Loucy (cell line): ENCODE measurements around the gene PLCL1.

Experiments used
- H2AFZ ChIP-seq: fragments of 200-600 bp; sonication (generic); 2 replicates; pipeline ENCODE4 v1.6.0; 2016; ENCODE audit warnings: antibody characterized with exemption, mild to moderate bottlenecking, low read length, moderate library complexity
- H3F3A ChIP-seq: fragments of 200-600 bp; 2 replicates; pipeline ENCODE4 v1.6.0; 2016; ENCODE audit warnings: antibody characterized with exemption, low read depth, mild to moderate bottlenecking
- H3K27me3 ChIP-seq: fragments of 200-600 bp; sonication (generic); 2 replicates; pipeline ENCODE4 v1.6.1; 2014; ENCODE audit warnings: low read length, mild to moderate bottlenecking; ENCODE audit not compliant: insufficient read depth, poor library complexity, severe bottlenecking
- H3K36me3 ChIP-seq: fragments of 200-600 bp; sonication (generic); 2 replicates; pipeline ENCODE4 v1.6.1; 2016; ENCODE audit warnings: low read length; ENCODE audit not compliant: insufficient read depth
- H3K4me1 ChIP-seq: fragments of 200-600 bp; sonication (generic); 2 replicates; pipeline ENCODE4 v1.5.1; 2014; ENCODE audit warnings: low read length, mild to moderate bottlenecking; ENCODE audit not compliant: insufficient read depth, poor library complexity, severe bottlenecking
- H3K4me2 ChIP-seq: fragments of 200-600 bp; sonication (generic); 2 replicates; pipeline ENCODE4 v1.6.0; 2014; ENCODE audit warnings: antibody characterized with exemption, low read length, low read depth, mild to moderate bottlenecking; ENCODE audit not compliant: poor library complexity, severe bottlenecking
- H3K4me3 ChIP-seq: fragments of 200-600 bp; sonication (generic); 2 replicates; pipeline ENCODE4 v1.5.1; 2014; ENCODE audit warnings: low read length, mild to moderate bottlenecking, mixed read lengths; ENCODE audit not compliant: poor library complexity, severe bottlenecking
- H3K79me2 ChIP-seq: fragments of 200-600 bp; sonication (generic); 2 replicates; pipeline ENCODE4 v1.6.1; 2014; ENCODE audit warnings: low read length; ENCODE audit not compliant: insufficient read depth
- H3K9ac ChIP-seq: fragments of 200-600 bp; sonication (generic); 2 replicates; pipeline ENCODE4 v1.6.0; 2014; ENCODE audit warnings: mild to moderate bottlenecking, low read depth, low read length, moderate library complexity; ENCODE audit not compliant: poor library complexity, severe bottlenecking
- H3K9me2 ChIP-seq: fragments of 200-600 bp; sonication (generic); replicated peaks from 2 replicates; pipeline ENCODE4 v1.6.1; 2016; ENCODE audit warnings: low read depth, low read length, mixed read lengths
- H3K9me3 ChIP-seq: fragments of 200-600 bp; sonication (generic); 2 replicates; pipeline ENCODE4 v1.6.1; 2014; ENCODE audit warnings: mild to moderate bottlenecking, antibody characterized with exemption, low read length, low read depth; ENCODE audit not compliant: insufficient read depth
- H4K20me1 ChIP-seq: fragments of 200-600 bp; sonication (generic); 2 replicates; pipeline ENCODE4 v1.6.0; 2014; ENCODE audit warnings: antibody characterized with exemption, low read length, mild to moderate bottlenecking; ENCODE audit not compliant: insufficient read depth, poor library complexity, severe bottlenecking
- EZH2phosphoT487 ChIP-seq: fragments of 200-600 bp; IDR thresholded peaks from 2 replicates; pipeline ENCODE4 v1.6.1; 2018; ENCODE audit warnings: antibody characterized with exemption, mild to moderate bottlenecking, moderate library complexity, borderline replicate concordance
- TF ChIP-seq, protein P1 (sequence below): fragments of 200-600 bp; sonication (generic); conservative IDR thresholded peaks from 2 replicates; pipeline ENCODE4 v1.5.1; 2014; ENCODE audit warnings: mild to moderate bottlenecking, antibody characterized with exemption, low read length

Gene PLCL1

DNA sequence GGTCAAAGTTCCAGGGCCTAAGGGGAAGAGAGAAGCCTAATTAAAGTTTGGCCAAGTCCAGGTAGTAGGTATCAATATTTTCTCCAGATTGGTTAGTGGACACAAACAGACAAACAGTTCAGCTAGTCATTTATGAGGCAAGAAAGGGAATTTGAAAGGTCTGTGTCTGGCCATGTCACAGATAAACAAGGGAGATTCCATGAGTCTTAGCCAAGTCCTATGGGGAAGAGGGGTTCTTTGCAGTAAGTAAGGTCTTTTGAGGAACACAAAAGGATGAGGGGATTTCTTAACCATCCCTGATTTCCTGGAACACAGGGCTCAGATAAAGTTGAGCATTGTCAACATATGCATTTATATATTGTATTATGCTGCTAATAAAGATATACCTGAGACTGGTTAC is 310.8 kb downstream of the PLCL1 start:
- no peaks in the 10 kb centered on the region for H3K9me2 ChIP-seq
- no peak overlapping the region for H2AFZ ChIP-seq
- no peaks in the 10 kb centered on the region for H3K36me3 ChIP-seq
- H3K9me3 ChIP-seq, result no peaks in the 10 kb centered on the region
- H3F3A ChIP-seq, result no peaks in the 10 kb centered on the region
- TF ChIP-seq, protein P1, sequence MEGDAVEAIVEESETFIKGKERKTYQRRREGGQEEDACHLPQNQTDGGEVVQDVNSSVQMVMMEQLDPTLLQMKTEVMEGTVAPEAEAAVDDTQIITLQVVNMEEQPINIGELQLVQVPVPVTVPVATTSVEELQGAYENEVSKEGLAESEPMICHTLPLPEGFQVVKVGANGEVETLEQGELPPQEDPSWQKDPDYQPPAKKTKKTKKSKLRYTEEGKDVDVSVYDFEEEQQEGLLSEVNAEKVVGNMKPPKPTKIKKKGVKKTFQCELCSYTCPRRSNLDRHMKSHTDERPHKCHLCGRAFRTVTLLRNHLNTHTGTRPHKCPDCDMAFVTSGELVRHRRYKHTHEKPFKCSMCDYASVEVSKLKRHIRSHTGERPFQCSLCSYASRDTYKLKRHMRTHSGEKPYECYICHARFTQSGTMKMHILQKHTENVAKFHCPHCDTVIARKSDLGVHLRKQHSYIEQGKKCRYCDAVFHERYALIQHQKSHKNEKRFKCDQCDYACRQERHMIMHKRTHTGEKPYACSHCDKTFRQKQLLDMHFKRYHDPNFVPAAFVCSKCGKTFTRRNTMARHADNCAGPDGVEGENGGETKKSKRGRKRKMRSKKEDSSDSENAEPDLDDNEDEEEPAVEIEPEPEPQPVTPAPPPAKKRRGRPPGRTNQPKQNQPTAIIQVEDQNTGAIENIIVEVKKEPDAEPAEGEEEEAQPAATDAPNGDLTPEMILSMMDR, result no peak
- no peak for TF ChIP-seq EZH2phosphoT487
- peaks cover 4% of the 10 kb centered on the region for H3K4me1 ChIP-seq
- no peak overlapping the region for H3K4me2 ChIP-seq
- H3K4me3 ChIP-seq, result no peak overlapping the region
- no peaks in the 10 kb centered on the region for H3K27me3 ChIP-seq
- H3K79me2 ChIP-seq, result no peaks in the 10 kb centered on the region
- H4K20me1 ChIP-seq, result no peaks in the 10 kb centered on the region
- H3K9ac ChIP-seq, result no peak overlapping the region

DNA sequence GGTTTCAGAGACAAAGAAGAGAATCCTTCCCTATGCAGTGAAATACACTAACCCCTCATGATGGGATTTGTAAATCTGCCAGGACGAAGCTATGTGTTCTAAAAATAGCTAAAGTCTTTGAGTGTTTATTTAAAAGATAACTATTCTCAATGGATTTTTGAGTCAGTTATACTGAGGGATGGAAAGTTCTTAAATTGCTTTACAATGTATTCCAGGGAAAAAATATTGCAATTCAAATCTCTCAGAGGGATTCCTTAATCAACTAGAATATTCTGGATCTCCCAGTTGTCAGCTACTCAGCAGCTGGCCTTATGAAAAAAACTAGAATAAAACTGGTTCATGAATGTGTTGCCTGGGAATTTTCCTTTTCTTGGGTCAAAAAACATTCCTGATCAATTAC is 312.4 kb downstream of the PLCL1 start:
- Histone ChIP-seq H3K9me2 (no peaks in the 10 kb centered on the region), H3K4me2 (no peak overlapping the region), H2AFZ (no peak overlapping the region), H3K79me2 (no peaks in the 10 kb centered on the region), H3K4me1 (peaks cover 4% of the 10 kb centered on the region), H3K9ac (no peak overlapping the region), H3K4me3 (no peak overlapping the region), H3K27me3 (no peaks in the 10 kb centered on the region), H3F3A (no peaks in the 10 kb centered on the region), H4K20me1 (no peaks in the 10 kb centered on the region), H3K9me3 (no peaks in the 10 kb centered on the region), H3K36me3 (no peaks in the 10 kb centered on the region)
- TF ChIP-seq, protein P1, result no peak
- no peak for TF ChIP-seq EZH2phosphoT487

DNA sequence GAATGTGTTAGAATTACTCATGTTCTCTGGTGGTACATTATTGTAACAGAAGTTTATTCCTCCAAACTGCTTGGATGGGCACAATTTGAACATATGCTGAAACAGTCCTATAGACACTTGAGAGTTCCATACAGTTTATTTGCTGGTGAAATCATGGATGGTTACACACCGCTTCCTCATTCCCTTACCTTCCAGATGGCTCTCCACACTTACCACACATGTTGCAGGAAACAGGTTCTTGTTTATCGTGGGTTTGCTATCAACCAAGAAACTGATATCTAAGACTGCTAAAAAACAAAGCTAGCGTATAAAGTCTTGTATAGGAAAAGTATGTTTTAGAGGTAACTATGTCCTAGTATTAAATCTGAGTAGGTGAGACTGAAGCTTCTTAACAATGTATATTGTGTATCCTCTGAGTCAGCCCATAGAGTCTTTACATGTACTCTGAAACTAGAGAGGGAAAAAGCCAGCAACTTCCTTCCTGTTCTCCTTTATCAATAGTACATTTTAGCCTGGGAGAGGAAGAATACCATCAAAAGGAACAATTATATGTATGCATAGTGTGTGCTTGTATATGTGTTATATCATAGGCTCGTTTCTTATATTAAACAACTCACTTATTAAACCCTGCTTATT is 313.1 kb downstream of the PLCL1 start:
- H3K9me3 ChIP-seq, result no peaks in the 10 kb centered on the region
- H3K9ac ChIP-seq, result no peak overlapping the region
- TF ChIP-seq, protein P1, result no peak
- TF ChIP-seq EZH2phosphoT487, result no peak
- H4K20me1 ChIP-seq, result no peaks in the 10 kb centered on the region
- no peak overlapping the region for H2AFZ ChIP-seq
- no peaks in the 10 kb centered on the region for H3F3A ChIP-seq
- H3K4me1 ChIP-seq, result peaks cover 4% of the 10 kb centered on the region
- no peak overlapping the region for H3K4me2 ChIP-seq
- H3K79me2 ChIP-seq, result no peaks in the 10 kb centered on the region
- H3K27me3 ChIP-seq, result no peaks in the 10 kb centered on the region
- H3K36me3 ChIP-seq, result no peaks in the 10 kb centered on the region
- no peaks in the 10 kb centered on the region for H3K9me2 ChIP-seq
- H3K4me3 ChIP-seq, result no peak overlapping the region
